GM18498 (cell line): Measurements from ENCODE around the gene TSPAN32.
"Not testable (repeated sequence)": the region's sequence is repeated elsewhere in the genome, so short reads cannot be mapped to it uniquely, and the experiment has no call there.

Experiments used
- ATAC-seq: cut with Tn5 transposase; IDR thresholded peaks from one replicate; pipeline ENCODE4 v1.9.1; 2021; ENCODE audit warnings: mild to moderate bottlenecking, moderate library complexity; ENCODE audit not compliant: unreplicated experiment

TSPAN32 gene

DNA sequence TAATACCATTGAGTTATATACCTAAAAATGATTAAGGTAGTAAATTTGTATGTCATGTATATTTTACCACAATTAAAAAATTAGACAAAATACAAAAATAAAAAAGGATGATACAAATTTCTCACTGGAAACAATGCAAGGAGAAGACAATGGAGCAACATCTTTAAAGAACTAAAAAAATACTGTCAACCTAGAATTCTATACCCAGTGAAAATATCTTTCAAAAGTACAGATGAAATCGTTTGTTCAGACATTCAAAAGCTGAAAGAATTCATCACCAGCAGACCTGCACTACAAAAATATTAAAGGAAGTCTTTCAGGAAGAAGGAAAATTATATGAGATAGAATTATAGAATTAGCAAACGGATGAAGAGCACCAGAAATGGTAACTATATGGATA, 21.6 kb upstream of the TSPAN32 start:
- ATAC-seq = no peak

- not testable (repeated sequence) for ATAC-seq
Measured at GRCh38 chr11:2286350-2286749, 15.5 kb upstream of the TSPAN32 start.

GRCh38 chr11:2287091-2287490, 14.7 kb upstream of the TSPAN32 start:
- ATAC-seq = no peak

GRCh38 chr11:2289350-2289749, 12.5 kb upstream of the TSPAN32 start:
- no peak for ATAC-seq

GRCh38 chr11:2289859-2290258, 12.0 kb upstream of the TSPAN32 start:
- no peak for ATAC-seq

DNA sequence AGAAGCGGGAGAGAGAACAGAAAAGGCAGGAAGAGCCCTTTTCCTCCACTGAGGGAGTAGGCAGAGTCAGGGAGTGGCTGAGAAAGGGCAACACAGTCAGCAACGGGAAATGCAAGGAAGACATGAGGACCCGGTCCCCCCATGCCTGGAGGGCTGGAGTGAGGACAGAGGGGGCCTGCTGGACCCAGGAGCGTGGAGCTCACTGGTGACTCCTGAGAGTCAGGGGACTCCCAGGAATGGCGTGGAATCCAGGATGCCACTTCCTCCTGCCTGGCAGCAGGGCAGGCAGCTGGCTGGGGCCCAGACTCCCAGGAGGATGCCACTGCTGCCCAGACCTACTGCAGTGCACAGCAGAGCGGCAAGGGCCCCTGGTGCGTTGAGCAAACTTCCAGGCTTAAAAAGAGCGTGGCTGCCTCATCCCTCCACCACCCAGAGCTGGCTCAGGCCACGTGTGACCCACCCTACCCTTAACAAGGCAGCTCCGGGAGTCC, 11.4 kb upstream of the TSPAN32 start:
- no peak for ATAC-seq

- no peak for ATAC-seq
Measured at GRCh38 chr11:2293531-2293971, 8.3 kb upstream of the TSPAN32 start.

- no peak for ATAC-seq
Measured at GRCh38 chr11:2293984-2294925, 7.6 kb upstream of the TSPAN32 start.

DNA sequence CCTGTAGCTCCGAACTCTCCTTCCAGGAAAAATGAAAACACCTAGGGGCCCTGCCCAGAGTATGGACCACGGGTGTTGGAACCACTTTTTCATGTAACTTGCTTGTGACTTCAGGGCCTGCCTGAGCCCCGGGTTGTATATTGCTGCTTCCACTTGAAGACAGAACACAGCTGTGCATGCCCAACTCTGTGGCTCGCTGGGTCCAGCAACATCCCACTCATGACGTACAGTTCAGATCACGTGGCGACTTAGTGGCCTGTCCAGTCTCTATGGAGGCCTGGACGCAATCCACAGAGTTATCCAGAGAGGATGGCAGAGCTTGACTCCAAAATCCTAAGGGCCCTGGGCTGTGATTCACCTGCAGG, 6.9 kb upstream of the TSPAN32 start:
- no peak for ATAC-seq

GRCh38 chr11:2295971-2296912, 5.6 kb upstream of the TSPAN32 start:
- ATAC-seq = no peak

- ATAC-seq = no peak
Measured at GRCh38 chr11:2296913-2297622, 4.7 kb upstream of the TSPAN32 start.

DNA sequence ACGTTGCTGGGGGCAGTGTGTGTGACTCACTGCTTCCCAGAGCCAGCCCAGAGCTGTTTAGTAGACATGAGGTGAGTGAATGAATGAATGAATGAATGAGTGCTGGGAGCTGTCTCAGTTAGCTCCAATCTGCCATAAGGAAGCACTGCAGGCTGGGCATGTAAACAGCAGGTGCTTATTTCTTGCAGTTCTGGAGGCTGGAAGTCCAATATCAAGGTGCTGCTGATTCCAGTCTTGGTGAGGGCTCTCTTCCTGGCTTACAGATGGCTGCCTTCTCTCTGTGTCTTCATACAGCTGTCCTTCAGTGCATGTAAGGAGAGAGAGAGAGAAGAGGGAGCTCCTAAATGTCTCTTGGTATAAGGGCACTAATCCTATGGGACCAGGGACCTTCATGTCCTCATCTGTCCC, 4.2 kb upstream of the TSPAN32 start:
- ATAC-seq = no peak

GRCh38 chr11:2298131-2298794, 3.5 kb upstream of the TSPAN32 start:
- ATAC-seq = no peak

DNA sequence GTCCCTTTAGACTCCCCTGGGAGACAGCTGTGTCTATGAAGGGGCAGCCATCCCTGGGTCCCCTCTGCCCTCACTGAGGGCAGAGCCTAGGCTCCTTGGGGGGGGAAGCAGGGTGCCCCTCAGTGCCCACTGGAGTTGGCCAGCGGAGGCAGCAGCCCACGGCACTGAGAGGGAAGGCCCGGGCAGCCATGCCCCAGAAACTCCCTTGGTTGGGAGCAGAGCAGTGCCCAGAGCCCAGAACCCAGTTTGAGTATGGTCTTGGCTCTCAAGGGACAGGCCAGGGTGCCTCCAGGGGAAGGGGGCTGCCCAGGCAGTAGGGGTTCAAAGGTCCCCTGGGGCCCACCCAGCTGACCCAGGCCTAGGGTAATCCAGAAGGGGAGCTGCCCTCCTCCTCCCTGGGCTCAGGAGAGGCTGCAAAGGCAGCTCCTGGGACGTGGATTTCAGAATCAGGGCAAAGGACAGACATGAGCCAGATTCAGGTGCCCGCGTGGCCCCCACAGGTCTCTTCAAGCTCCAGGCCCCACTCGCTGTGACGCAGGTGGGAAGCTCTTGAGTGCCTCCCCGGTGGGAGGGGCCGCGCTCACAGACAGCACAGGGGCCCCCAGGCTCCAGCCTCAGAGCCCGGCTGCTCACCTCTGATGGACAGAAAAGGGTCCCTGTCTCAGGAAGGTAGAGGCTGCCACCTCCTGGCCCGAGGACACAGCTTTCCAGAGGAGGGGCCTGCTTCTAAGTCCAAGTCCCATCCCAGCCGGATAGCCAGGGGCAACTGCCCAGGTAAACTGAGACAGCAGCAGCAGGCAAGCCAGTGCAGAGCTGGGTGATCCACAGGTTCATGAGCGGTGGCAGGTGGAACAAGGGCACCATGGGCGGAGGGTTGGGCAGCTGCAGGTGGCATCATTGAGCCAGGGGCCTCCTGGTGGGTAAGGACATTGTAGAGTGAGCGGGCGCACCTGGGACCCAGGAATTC, 2.7 kb upstream of the TSPAN32 start:
- ATAC-seq = no peak

DNA sequence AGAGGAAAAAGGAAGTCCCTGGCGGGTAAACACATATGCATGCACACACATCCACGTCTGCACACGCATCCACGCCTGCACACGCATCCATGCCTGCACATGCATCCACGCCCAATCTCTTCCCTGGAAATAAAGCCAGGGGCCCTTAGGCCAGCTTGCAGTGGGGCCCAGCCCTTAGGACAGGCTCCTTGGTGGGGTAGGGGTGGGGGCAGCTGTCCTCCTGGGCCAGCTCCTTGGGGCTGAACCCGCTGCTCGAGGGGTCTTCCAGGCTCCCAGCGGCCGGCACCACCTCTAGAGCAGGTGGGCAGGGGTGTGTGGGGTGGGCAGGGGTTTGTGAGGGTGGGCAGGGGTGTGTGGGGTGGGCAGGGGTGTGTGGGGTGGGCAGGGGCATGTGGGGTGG, 2.0 kb upstream of the TSPAN32 start:
- no peak for ATAC-seq

- no peak for ATAC-seq
Measured at GRCh38 chr11:2300290-2300935, 1.4 kb upstream of the TSPAN32 start.

GRCh38 chr11:2300936-2301630, 730 bp upstream of the TSPAN32 start:
- no peak for ATAC-seq

GRCh38 chr11:2302306-2302895, 588 bp downstream of the TSPAN32 start:
- ATAC-seq = peak; percentile 3
